Skeletal muscle satellite cell (primary cell): ENCODE results near the gene JCAD.
"Not testable (repeated sequence)": the region's sequence is repeated elsewhere in the genome, so short reads cannot be mapped to it uniquely, and the experiment has no call there.

Experiments used
- H3K27me3 ChIP-seq: 2 replicates; pipeline ENCODE4 v1.7.0; 2013; ENCODE audit warnings: low read length; ENCODE audit not compliant: control insufficient read depth, insufficient read depth
- H3K36me3 ChIP-seq: 2 replicates; pipeline ENCODE4 v1.7.0; 2013; ENCODE audit warnings: mild to moderate bottlenecking, control low read depth, low read length; ENCODE audit not compliant: insufficient read depth
- H3K4me1 ChIP-seq: 2 replicates; pipeline ENCODE4 v1.7.0; 2013; ENCODE audit warnings: low read length; ENCODE audit not compliant: control insufficient read depth, insufficient read depth
- H3K4me2 ChIP-seq: 2 replicates; pipeline ENCODE4 v1.7.0; 2013; ENCODE audit warnings: mild to moderate bottlenecking, low read length
- H3K4me3 ChIP-seq: 2 replicates; pipeline ENCODE4 v1.7.0; 2013; ENCODE audit warnings: low read length
- H3K9ac ChIP-seq: 2 replicates; pipeline ENCODE4 v1.7.0; 2013; ENCODE audit warnings: mild to moderate bottlenecking, low read depth, low read length, moderate library complexity
- H3K9me3 ChIP-seq: replicated peaks from 2 replicates; pipeline ENCODE4 v1.7.0; 2013; ENCODE audit warnings: mild to moderate bottlenecking, control low read depth, low read length

Gene JCAD

GRCh38 chr10:30029164-30029871 is 30.1 kb downstream of the JCAD start:
- peaks cover 16% of the 10 kb centered on the region for H3K27me3 ChIP-seq
- no peaks in the 10 kb centered on the region for H3K4me1 ChIP-seq
- H3K4me3 ChIP-seq = no peak overlapping the region
- H3K36me3 ChIP-seq = no peaks in the 10 kb centered on the region
- H3K4me2 ChIP-seq = no peak overlapping the region
- H3K9ac ChIP-seq = no peak overlapping the region
- no peaks in the 10 kb centered on the region for H3K9me3 ChIP-seq

DNA sequence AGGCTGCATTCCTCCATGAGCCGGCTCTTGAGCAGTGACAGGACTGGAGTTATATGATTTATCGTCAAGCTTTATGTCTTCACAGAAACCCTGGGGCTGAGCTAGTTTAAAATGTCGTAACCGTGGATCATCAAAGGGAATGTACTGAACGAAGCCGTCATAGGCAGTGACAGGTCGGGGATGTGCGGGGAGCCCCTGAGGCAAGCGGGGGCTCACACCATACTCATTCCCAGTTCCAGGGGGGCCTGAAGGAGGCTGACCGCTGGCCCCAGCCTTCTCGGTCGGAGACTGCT is 30.7 kb downstream of the JCAD start:
- Histone ChIP-seq H3K4me2 (no peak overlapping the region), H3K4me1 (no peaks in the 10 kb centered on the region), H3K36me3 (no peaks in the 10 kb centered on the region), H3K27me3 (peaks cover 16% of the 10 kb centered on the region), H3K4me3 (no peak overlapping the region), H3K9ac (no peak overlapping the region), H3K9me3 (no peaks in the 10 kb centered on the region)

- Histone ChIP-seq H3K4me1 (no peaks in the 10 kb centered on the region), H3K4me3 (no peak overlapping the region), H3K27me3 (peaks cover 16% of the 10 kb centered on the region), H3K9me3 (no peaks in the 10 kb centered on the region), H3K4me2 (no peak overlapping the region), H3K36me3 (no peaks in the 10 kb centered on the region), H3K9ac (no peak overlapping the region)
Measured at GRCh38 chr10:30028006-30028737, 31.2 kb downstream of the JCAD start.

DNA sequence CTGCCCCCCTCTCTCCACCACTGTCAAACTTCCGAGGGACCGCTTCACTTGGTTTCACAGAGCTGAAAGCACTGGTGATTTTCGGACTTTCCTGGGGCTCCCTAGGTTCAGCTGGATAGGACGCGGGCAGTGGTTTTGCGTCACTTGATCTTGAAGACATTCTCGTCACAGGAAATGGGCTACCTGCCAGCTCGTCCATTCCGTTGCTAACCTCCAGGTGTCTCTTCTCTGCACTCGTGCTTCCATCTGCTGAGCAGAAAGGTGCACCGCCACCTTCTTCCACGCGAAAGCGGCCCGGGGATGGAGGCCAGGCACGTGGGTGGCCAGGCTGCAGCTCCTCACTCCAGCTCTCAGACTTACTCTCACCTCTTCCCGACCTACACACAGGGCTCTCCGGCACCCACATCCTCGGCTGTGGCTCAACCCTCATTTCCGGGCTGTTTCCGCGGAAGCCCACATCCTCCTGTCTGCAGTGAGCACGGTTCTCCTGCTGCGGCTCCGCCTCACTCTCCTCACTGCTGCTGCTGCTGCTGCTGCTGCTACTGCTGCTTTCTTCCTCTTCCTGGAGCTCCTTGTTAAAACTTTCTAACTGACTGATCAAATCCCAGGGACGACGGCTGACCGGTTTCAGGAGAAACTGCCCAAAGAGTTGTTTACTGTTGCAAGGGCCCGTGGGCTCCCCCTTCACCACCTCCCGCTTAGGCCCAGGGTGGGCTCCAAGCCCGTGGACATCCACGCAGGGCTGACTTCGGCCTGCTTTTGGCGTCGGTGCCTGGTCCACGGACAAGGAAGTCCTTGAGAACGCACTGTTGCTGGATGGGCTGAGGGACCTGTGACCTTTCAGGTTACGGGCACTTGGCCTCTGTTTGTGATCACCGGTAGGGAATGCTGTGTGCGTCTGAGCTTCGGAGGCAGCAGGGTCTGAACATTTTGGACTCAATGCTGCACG is 32.1 kb downstream of the JCAD start:
- no peaks in the 10 kb centered on the region for H3K9me3 ChIP-seq
- no peak overlapping the region for H3K4me3 ChIP-seq
- no peaks in the 10 kb centered on the region for H3K4me1 ChIP-seq
- H3K27me3 ChIP-seq = peaks cover 16% of the 10 kb centered on the region
- no peaks in the 10 kb centered on the region for H3K36me3 ChIP-seq
- no peak overlapping the region for H3K9ac ChIP-seq
- no peak overlapping the region for H3K4me2 ChIP-seq

GRCh38 chr10:30026578-30026977 is 32.8 kb downstream of the JCAD start:
- Histone ChIP-seq H3K9ac (no peak overlapping the region), H3K4me1 (no peaks in the 10 kb centered on the region), H3K27me3 (peaks cover 16% of the 10 kb centered on the region), H3K4me2 (no peak overlapping the region), H3K9me3 (no peaks in the 10 kb centered on the region), H3K36me3 (no peaks in the 10 kb centered on the region), H3K4me3 (no peak overlapping the region)

DNA sequence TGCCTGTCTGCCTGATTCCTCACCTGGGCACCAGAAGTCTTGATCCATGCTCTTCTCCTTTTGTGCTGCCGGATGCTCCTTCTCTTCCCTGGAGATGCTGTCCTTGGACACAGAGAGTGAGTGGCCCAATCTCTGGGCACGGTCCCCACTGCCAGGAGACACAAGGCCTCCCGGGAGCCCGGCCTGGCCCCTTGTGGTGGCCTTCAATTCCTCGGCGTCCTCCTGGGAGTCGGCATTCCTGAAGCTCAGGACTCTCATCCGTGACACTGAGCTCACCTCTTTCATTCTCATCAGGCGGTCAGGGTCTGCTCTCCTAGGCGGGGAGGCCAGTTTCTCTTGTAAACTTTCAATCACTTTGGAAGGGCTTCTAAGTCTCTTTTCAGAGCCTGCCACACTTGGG is 33.3 kb downstream of the JCAD start:
- H3K9ac ChIP-seq = no peak overlapping the region
- H3K36me3 ChIP-seq = no peaks in the 10 kb centered on the region
- peaks cover 16% of the 10 kb centered on the region for H3K27me3 ChIP-seq
- H3K4me2 ChIP-seq = no peak overlapping the region
- H3K9me3 ChIP-seq = no peaks in the 10 kb centered on the region
- no peaks in the 10 kb centered on the region for H3K4me1 ChIP-seq
- H3K4me3 ChIP-seq = no peak overlapping the region

GRCh38 chr10:30025428-30025827 is 34.0 kb downstream of the JCAD start:
- H3K36me3 ChIP-seq, H3K9ac ChIP-seq, H3K4me1 ChIP-seq, H3K4me2 ChIP-seq, H3K9me3 ChIP-seq, H3K4me3 ChIP-seq: not testable (repeated sequence)
- peaks cover 13% of the 10 kb centered on the region for H3K27me3 ChIP-seq

DNA sequence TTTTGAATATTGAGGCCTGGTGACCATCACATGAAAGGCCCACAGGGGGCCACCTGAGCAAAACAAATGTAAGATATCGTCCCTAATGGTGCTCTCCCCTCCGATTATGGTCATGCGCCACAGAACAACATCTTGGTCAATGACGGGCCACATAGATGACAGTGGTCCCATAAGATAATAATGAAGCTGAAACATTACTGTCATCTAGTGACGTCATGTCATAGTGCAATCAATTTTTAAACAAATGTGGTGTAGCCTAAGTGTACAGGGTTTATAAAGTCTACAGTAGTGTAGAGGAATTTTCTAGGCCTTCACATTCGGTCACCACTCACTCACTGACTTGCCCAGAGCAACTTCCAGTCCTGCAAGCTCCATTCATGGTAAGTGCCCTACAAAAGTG is 36.8 kb downstream of the JCAD start:
- Histone ChIP-seq H3K36me3 (no peaks in the 10 kb centered on the region), H3K4me3 (no peak overlapping the region), H3K4me2 (no peak overlapping the region), H3K27me3 (no peaks in the 10 kb centered on the region), H3K4me1 (no peaks in the 10 kb centered on the region), H3K9ac (no peak overlapping the region), H3K9me3 (no peaks in the 10 kb centered on the region)

GRCh38 chr10:30019468-30019867 is 39.9 kb downstream of the JCAD start:
- no peak overlapping the region for H3K9ac ChIP-seq
- H3K4me1 ChIP-seq = no peaks in the 10 kb centered on the region
- no peak overlapping the region for H3K4me2 ChIP-seq
- peaks cover 9% of the 10 kb centered on the region for H3K27me3 ChIP-seq
- H3K4me3 ChIP-seq = no peak overlapping the region
- H3K9me3 ChIP-seq = no peaks in the 10 kb centered on the region
- H3K36me3 ChIP-seq = no peaks in the 10 kb centered on the region

- H3K4me3 ChIP-seq = no peak overlapping the region
- peaks cover 18% of the 10 kb centered on the region for H3K27me3 ChIP-seq
- H3K4me2 ChIP-seq = no peak overlapping the region
Measured at GRCh38 chr10:30018496-30018895, 40.9 kb downstream of the JCAD start.

DNA sequence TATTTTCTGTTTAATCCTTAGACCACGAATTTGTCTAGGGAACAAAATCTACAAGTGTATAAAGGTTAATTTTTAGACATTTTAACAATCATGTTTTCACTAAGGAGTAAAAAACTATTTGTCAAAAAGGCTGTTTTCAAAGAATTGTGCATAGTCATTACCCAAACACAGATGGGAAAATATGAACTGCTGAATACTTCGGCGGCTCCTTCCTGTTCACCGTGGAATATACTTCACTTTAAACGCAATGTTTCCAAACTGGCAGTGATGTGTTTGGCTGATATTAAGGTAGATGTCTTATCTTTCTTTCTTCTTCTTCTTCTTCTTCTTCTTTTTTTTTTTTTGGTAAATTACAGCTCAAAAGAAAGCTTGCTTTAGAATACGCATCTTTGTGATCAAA is 41.4 kb downstream of the JCAD start:
- no peaks in the 10 kb centered on the region for H3K9me3 ChIP-seq
- peaks cover 23% of the 10 kb centered on the region for H3K27me3 ChIP-seq
- H3K4me2 ChIP-seq = no peak overlapping the region
- no peak overlapping the region for H3K4me3 ChIP-seq
- no peaks in the 10 kb centered on the region for H3K36me3 ChIP-seq
- H3K9ac ChIP-seq = no peak overlapping the region
- no peaks in the 10 kb centered on the region for H3K4me1 ChIP-seq

More at GRCh38 chr10:30018496-30018895, 40.9 kb downstream of the JCAD start:
- no peaks in the 10 kb centered on the region for H3K4me1 ChIP-seq
- H3K36me3 ChIP-seq = no peaks in the 10 kb centered on the region
- no peak overlapping the region for H3K9ac ChIP-seq
- no peaks in the 10 kb centered on the region for H3K9me3 ChIP-seq
